Neural crest cell (in vitro differentiated cells): ENCODE results near the gene SIPA1L3. TPM values are rescaled to one million over a fixed set of nuclear protein-coding genes. Genes with fewer than 3 reads are reported as not detected.

Experiments used
- DNase-seq: peaks from one replicate; pipeline ENCODE4 v3.0.0; 2021; ENCODE audit warnings: low read depth, mixed read lengths, low spot score
- H3K27ac Mint-ChIP-seq: one replicate; pipeline ENCODE4 v1.8.0; 2021; ENCODE audit warnings: mild to moderate bottlenecking, mixed read lengths; ENCODE audit not compliant: unreplicated experiment
- H3K27me3 Mint-ChIP-seq: 2 replicates; pipeline ENCODE4 v1.8.0; 2021; ENCODE audit warnings: low read depth, mild to moderate bottlenecking, mixed read lengths
- H3K36me3 Mint-ChIP-seq: 2 replicates; pipeline ENCODE4 v1.8.0; 2021; ENCODE audit warnings: low read depth, mild to moderate bottlenecking, mixed read lengths
- H3K4me1 Mint-ChIP-seq: 2 replicates; pipeline ENCODE4 v1.8.0; 2021; ENCODE audit warnings: mixed read lengths
- H3K4me3 Mint-ChIP-seq: one replicate; pipeline ENCODE4 v1.8.0; 2021; ENCODE audit warnings: mild to moderate bottlenecking, mixed read lengths
- H3K9me3 Mint-ChIP-seq: 2 replicates; pipeline ENCODE4 v1.8.0; 2021; ENCODE audit warnings: mixed read lengths
- total RNA-seq: library from RNA; stranded (reverse); gene quantifications from 2 replicates; pipeline ENCODE4 v1.2.1, GENCODE V29; 2021
- TF ChIP-seq, protein P1 (sequence below): fragments of 200-600 bp; sonication (generic); conservative IDR thresholded peaks from 2 replicates; pipeline ENCODE4 v1.5.0; 2021; ENCODE audit warnings: antibody characterized with exemption, mild to moderate bottlenecking

Gene SIPA1L3
- total RNA-seq, 1 donor from 2014 or later: 41.2 TPM

DNA sequence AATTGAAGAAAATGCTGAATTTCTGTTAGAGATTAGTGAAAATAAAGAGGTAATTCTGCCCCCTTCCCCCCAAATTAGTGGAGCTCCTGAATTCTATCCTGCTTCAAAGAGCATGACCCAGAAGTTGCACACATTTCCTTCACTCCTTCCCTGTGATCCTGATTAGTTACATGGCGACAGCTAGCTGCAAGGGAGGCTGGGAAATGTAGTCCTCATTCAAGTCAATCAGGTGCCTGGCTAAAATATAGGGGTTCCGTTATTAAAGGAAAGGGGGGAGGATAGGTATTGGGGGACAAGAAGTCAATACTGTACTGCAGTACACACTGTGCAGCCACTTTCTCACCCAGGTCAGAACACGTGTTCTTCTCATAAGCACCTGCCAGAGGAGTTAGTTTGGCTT lies 65.8 kb downstream of the SIPA1L3 start:
- no peak for DNase-seq
- Mint-ChIP-seq H3K9me3 (peaks cover 5% of the 10 kb centered on the region), H3K4me3 (no peak overlapping the region), H3K27me3 (no peaks in the 10 kb centered on the region), H3K36me3 (peaks cover 29% of the 10 kb centered on the region), H3K4me1 (peaks cover 9% of the 10 kb centered on the region), H3K27ac (no peak overlapping the region)
- TF ChIP-seq, protein P1, sequence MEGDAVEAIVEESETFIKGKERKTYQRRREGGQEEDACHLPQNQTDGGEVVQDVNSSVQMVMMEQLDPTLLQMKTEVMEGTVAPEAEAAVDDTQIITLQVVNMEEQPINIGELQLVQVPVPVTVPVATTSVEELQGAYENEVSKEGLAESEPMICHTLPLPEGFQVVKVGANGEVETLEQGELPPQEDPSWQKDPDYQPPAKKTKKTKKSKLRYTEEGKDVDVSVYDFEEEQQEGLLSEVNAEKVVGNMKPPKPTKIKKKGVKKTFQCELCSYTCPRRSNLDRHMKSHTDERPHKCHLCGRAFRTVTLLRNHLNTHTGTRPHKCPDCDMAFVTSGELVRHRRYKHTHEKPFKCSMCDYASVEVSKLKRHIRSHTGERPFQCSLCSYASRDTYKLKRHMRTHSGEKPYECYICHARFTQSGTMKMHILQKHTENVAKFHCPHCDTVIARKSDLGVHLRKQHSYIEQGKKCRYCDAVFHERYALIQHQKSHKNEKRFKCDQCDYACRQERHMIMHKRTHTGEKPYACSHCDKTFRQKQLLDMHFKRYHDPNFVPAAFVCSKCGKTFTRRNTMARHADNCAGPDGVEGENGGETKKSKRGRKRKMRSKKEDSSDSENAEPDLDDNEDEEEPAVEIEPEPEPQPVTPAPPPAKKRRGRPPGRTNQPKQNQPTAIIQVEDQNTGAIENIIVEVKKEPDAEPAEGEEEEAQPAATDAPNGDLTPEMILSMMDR: no peak

DNA sequence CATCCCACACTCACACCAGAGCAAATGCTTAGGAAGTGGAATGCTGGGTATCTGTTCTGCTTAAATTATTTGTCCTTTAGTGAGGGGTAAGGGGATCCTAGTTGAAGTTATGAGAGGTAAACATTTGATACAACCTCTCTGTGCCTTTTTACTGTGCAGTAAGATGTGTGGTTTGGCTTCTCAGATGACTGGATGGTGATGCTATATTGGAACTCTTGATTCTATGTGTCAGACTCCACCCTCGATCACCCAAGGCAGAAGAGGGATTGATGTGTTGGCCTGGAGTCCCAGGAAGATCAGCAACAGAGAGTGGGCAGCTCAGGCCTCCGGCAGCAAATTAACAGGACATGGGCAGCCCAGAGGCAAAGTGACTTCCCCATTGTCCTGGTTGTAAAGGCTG lies 66.7 kb downstream of the SIPA1L3 start:
- Mint-ChIP-seq H3K27me3 (no peaks in the 10 kb centered on the region), H3K9me3 (peaks cover 5% of the 10 kb centered on the region), H3K4me1 (peaks cover 14% of the 10 kb centered on the region), H3K36me3 (peaks cover 29% of the 10 kb centered on the region), H3K27ac (peak overlapping the region; percentile 39), H3K4me3 (no peak overlapping the region)
- TF ChIP-seq, protein P1: no peak
- no peak for DNase-seq

DNA sequence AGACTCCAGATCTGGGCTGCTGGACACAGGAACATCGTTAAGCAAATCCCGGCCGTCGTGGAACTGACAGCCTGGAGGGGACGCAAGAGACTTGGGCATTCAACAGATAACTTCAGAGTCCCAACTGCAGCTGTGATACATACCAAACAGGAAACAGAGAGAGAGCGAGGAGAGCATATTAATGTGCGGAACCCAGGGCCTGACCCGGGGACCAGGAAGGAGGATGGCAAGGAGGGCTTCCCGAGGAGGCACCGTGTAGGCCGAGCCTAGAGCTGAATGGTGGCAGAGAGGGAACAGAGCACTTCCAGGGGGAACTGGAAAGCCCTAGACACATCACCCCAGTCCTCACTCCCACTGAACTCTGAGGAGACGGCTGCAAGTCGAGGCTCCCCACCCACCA lies 68.1 kb downstream of the SIPA1L3 start:
- no peak for DNase-seq
- TF ChIP-seq, protein P1: no peak
- Mint-ChIP-seq H3K27ac (no peak overlapping the region), H3K4me1 (peaks cover 21% of the 10 kb centered on the region), H3K4me3 (no peak overlapping the region), H3K27me3 (no peaks in the 10 kb centered on the region), H3K36me3 (peaks cover 23% of the 10 kb centered on the region), H3K9me3 (peaks cover 5% of the 10 kb centered on the region)

DNA sequence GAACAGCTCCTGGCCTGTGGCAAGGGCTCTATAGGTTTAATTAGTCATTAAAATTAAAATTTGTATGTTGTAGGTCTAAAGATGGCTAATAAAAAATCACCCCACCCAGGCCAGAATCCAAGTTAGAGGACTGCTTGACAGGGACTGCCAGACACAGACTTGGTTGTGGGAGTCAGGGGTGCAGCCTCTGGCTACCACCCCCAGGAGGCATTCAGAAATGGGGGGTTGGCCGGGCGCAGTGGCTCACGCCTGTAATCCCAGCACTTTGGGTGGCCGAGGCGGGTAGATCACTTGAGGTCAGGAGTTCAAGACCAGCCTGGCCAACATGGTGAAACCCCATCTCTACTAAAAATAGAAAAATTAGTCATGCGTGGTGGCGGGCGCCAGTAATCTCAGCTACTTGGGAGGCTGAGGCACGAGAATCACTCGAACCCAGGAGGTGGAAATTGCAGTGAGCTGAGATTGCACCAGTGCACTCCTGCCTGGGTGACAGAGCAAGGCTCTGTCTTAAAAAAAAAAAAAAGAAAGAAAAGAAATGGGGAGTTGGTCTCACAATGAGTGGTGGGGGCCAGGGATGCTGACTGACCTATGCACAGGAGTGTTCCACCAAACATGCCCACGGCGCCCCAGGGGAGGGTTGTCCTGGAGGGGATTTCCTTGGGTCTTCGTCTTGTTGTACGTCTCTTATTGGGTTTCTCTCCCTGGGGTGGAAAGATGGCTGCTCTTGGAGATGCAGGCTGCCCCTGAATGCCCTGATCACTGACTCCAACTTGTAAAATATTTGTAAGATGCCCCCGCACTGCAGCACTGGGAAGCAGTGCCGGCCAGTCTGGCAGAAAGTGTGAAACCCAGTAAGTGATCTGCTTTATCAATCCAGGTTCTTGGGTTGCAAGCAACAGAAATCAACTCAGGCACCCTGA lies 68.8 kb downstream of the SIPA1L3 start:
- TF ChIP-seq, protein P1: no peak
- Mint-ChIP-seq H3K4me3 (no peak overlapping the region), H3K36me3 (peaks cover 20% of the 10 kb centered on the region), H3K4me1 (peaks cover 24% of the 10 kb centered on the region), H3K27me3 (no peaks in the 10 kb centered on the region), H3K27ac (no peak overlapping the region), H3K9me3 (peaks cover 5% of the 10 kb centered on the region)
- DNase-seq: no peak

DNA sequence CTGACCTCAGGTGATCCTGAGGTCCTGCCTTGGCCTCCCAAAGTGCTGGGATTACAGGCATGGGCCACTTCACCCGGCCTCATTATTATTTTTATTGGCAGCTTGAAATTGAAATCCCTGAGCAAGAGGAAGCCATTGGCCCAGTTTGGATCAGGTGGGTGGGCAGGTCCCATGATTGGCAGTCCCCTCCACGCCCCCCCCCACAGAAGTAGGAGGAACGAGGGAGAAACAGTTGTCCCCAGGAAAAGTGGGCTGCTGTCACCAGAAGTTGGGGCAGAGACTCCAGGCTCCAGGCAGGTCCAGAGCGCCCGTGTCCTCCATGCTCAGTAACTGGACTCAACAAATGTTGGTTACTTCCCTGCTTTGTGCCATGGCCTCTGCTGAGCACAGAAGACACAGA lies 70.4 kb downstream of the SIPA1L3 start:
- DNase-seq: no peak
- H3K27ac Mint-ChIP-seq: peak overlapping the region; percentile 96
- H3K4me3 Mint-ChIP-seq: no peak overlapping the region
- no peaks in the 10 kb centered on the region for H3K27me3 Mint-ChIP-seq
- TF ChIP-seq, protein P1: no peak
- H3K36me3 Mint-ChIP-seq: peaks cover 11% of the 10 kb centered on the region
- no peaks in the 10 kb centered on the region for H3K9me3 Mint-ChIP-seq
- H3K4me1 Mint-ChIP-seq: peaks cover 24% of the 10 kb centered on the region
